Measurements from ENCODE around the gene OR10G2. TPM values are rescaled to one million over a fixed set of nuclear protein-coding genes. Genes with fewer than 3 reads are reported as not detected.
"Not testable (repeated sequence)": the region's sequence is repeated elsewhere in the genome, so short reads cannot be mapped to it uniquely, and the experiment has no call there.

Gene OR10G2
- total RNA-seq, 3 donors from 2014 or later (not counting 1 experiment from before 2014, with no cell fraction given) = not detected

GRCh38 chr14:21631084-21631483 is 3.7 kb downstream of the OR10G2 start:
- no peak overlapping the region for H3K4me3 ChIP-seq (ENCODE audit: low read length)
- 36% methylated on average over 2 of the region's 3 CpGs for WGBS (ENCODE audit: insufficient coverage)
- Mint-ChIP-seq H3K36me3 (no peaks in the 10 kb centered on the region), H3K9me3 (no peaks in the 10 kb centered on the region), H3K4me3 (no peak overlapping the region), H3K27me3 (ENCODE audit: low read depth in 2 of 2) (peaks cover 11 to 13% of the 10 kb centered on the region in 2 donors), H3K27ac (no peak overlapping the region), H3K4me1 (no peaks in the 10 kb centered on the region)
- intact Hi-C loops (cut with micrococcal nuclease) = no loop called here
- no peak for TF ChIP-seq CTCF (IDR thresholded peaks at IDR 0.05)
- no peaks in the 10 kb centered on the region for H3K27me3 ChIP-seq (ENCODE audit: control insufficient read depth, insufficient read depth, low read length)
- no peaks in the 10 kb centered on the region for H3K4me1 ChIP-seq (ENCODE audit: control insufficient read depth, insufficient read depth, low read length)
- no peak for DNase-seq
- H3K27ac ChIP-seq (ENCODE audit: low read length) = no peak overlapping the region
- H3K9me3 ChIP-seq (ENCODE audit: control insufficient read depth, insufficient read depth, low read length) = no peaks in the 10 kb centered on the region
- ATAC-seq = no peak
- no peaks in the 10 kb centered on the region for H3K36me3 ChIP-seq (ENCODE audit: control insufficient read depth, insufficient read depth, low read length)

GRCh38 chr14:21630503-21630902 is 4.2 kb downstream of the OR10G2 start:
- H3K36me3 Mint-ChIP-seq; H3K4me3 Mint-ChIP-seq; ATAC-seq; H3K27me3 ChIP-seq (ENCODE audit: control insufficient read depth, insufficient read depth, low read length); H3K4me1 Mint-ChIP-seq; H3K4me1 ChIP-seq (ENCODE audit: control insufficient read depth, insufficient read depth, low read length); H3K27ac ChIP-seq (ENCODE audit: low read length); H3K27ac Mint-ChIP-seq; H3K9me3 Mint-ChIP-seq; H3K4me3 ChIP-seq (ENCODE audit: low read length); DNase-seq; H3K9me3 ChIP-seq (ENCODE audit: control insufficient read depth, insufficient read depth, low read length); intact Hi-C loops (cut with micrococcal nuclease); H3K36me3 ChIP-seq (ENCODE audit: control insufficient read depth, insufficient read depth, low read length): not testable (repeated sequence)
- H3K27me3 Mint-ChIP-seq (ENCODE audit: low read depth in 2 of 2) = peaks cover 11 to 19% of the 10 kb centered on the region in 2 donors
- 100% methylated on average over 1 of the region's 1 CpG for WGBS (ENCODE audit: insufficient coverage)

GRCh38 chr14:21626491-21627230 is 8.1 kb downstream of the OR10G2 start:
- no peaks in the 10 kb centered on the region for H3K36me3 Mint-ChIP-seq
- Histone ChIP-seq H3K4me3 (ENCODE audit: low read length) (no peak overlapping the region), H3K9me3 (ENCODE audit: control insufficient read depth, insufficient read depth, low read length) (no peaks in the 10 kb centered on the region), H3K27ac (ENCODE audit: low read length) (no peak overlapping the region), H3K4me1 (ENCODE audit: control insufficient read depth, insufficient read depth, low read length) (no peaks in the 10 kb centered on the region), H3K36me3 (ENCODE audit: control insufficient read depth, insufficient read depth, low read length) (no peaks in the 10 kb centered on the region), H3K27me3 (ENCODE audit: control insufficient read depth, insufficient read depth, low read length) (peaks cover 2% of the 10 kb centered on the region)
- no peak for DNase-seq
- H3K4me1 Mint-ChIP-seq = no peaks in the 10 kb centered on the region
- ATAC-seq = no peak
- no peak for TF ChIP-seq CTCF (IDR thresholded peaks at IDR 0.05)
- 89% methylated on average over 3 of the region's 3 CpGs for WGBS (ENCODE audit: insufficient coverage)
- H3K27me3 Mint-ChIP-seq (ENCODE audit: low read depth in 2 of 2) = peaks cover 6 to 26% of the 10 kb centered on the region in 2 donors
- intact Hi-C loops (cut with micrococcal nuclease) = no loop called here
- H3K27ac Mint-ChIP-seq = no peak overlapping the region
- H3K9me3 Mint-ChIP-seq = no peaks in the 10 kb centered on the region
- H3K4me3 Mint-ChIP-seq = no peak overlapping the region

DNA sequence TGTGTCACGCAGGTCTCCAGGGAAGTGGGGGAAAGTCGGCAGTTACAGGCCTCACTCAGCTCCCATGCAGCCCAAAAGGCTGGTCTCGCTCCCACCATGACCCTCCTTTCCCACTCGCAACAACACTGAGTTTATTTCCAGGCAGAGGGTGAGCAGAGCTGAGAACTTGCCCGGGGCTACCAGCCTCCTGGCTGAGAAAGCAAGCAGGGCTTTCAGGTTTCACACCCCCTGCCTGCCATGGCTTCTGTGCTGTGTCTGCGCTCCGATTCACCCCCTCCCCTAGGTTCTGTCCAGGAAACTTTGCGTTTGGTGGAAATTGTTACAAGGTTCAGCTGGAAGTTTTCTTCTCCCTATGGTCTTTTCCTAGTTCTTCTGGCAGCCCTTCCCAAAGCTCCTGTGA is 17.1 kb downstream of the OR10G2 start:
- Mint-ChIP-seq H3K27ac (no peak overlapping the region), H3K9me3 (no peaks in the 10 kb centered on the region), H3K36me3 (no peaks in the 10 kb centered on the region), H3K4me3 (no peak overlapping the region), H3K4me1 (peaks cover 0 to 4% of the 10 kb centered on the region in 2 donors), H3K27me3 (ENCODE audit: low read depth in 2 of 2) (peaks cover 9 to 51% of the 10 kb centered on the region in 2 donors)
- Histone ChIP-seq H3K4me1 (ENCODE audit: control insufficient read depth, insufficient read depth, low read length) (no peaks in the 10 kb centered on the region), H3K36me3 (ENCODE audit: control insufficient read depth, insufficient read depth, low read length) (no peaks in the 10 kb centered on the region), H3K4me3 (ENCODE audit: low read length) (no peak overlapping the region), H3K9me3 (ENCODE audit: control insufficient read depth, insufficient read depth, low read length) (no peaks in the 10 kb centered on the region), H3K27me3 (ENCODE audit: control insufficient read depth, insufficient read depth, low read length) (no peaks in the 10 kb centered on the region), H3K27ac (ENCODE audit: low read length) (no peak overlapping the region)
- 93% methylated on average over 8 of the region's 8 CpGs for WGBS (ENCODE audit: insufficient coverage)
- DNase-seq (no peak), ATAC-seq (no peak)
- TF ChIP-seq CTCF (IDR thresholded peaks at IDR 0.05) = no peak
- intact Hi-C loops (cut with micrococcal nuclease) = no loop called here
